Measurements from ENCODE around the gene MCUB. TPM values are rescaled to one million over a fixed set of nuclear protein-coding genes. Genes with fewer than 3 reads are reported as not detected.

Gene MCUB
- total and polyA plus RNA-seq, 2 donors (not counting 1 experiment from before 2014, with no cell fraction given): 19.0 to 20.6 TPM

- Histone ChIP-seq H4K20me1 (ENCODE audit: control insufficient read depth, extremely low read depth, insufficient read depth, low read length) (no peaks in the 10 kb centered on the region), H3K4me2 (ENCODE audit: extremely low read depth, insufficient read depth, low read length) (no peak overlapping the region), H3K9me3 (ENCODE audit: control insufficient read depth, insufficient read depth, low read depth, low read length) (no peaks in the 10 kb centered on the region), H3K27ac (ENCODE audit: insufficient read depth, low read length) (no peak overlapping the region), H3K9ac (ENCODE audit: insufficient read depth, low read length) (no peak overlapping the region), H2AFZ (ENCODE audit: low read length) (no peak overlapping the region), H3K4me3 (replicated peaks in 1 of 4; ENCODE audit: control extremely low read depth in 1 of 4, insufficient read depth in 1 of 4, low read depth in 3 of 4, low read length in 4 of 4) (no peak overlapping the region), H3K27me3 (ENCODE audit: control insufficient read depth, insufficient read depth, low read length) (no peaks in the 10 kb centered on the region), H3K4me1 (ENCODE audit: control insufficient read depth, extremely low read depth, insufficient read depth, low read length) (no peaks in the 10 kb centered on the region), H3K36me3 (ENCODE audit: control insufficient read depth, insufficient read depth, low read length) (no peaks in the 10 kb centered on the region), H3K79me2 (ENCODE audit: control insufficient read depth, insufficient read depth, low read length) (no peaks in the 10 kb centered on the region)
- no peak for DNase-seq (ENCODE audit: low read depth in 2 of 2)
- TF ChIP-seq CTCF (conservative IDR thresholded peaks at IDR 0.05 in 1 of 2, IDR thresholded peaks at IDR 0.05 in 1 of 2; ENCODE audit: low read depth in 1 of 2, low read length in 2 of 2) (no peak), EZH2 (IDR thresholded peaks at IDR 0.05; ENCODE audit: low read length, missing control alignments) (no peak)
Observed at GRCh38 chr4:109610489-109610888, 50.4 kb downstream of the MCUB start.

GRCh38 chr4:109611045-109611646 is 51.1 kb downstream of the MCUB start:
- Histone ChIP-seq H3K9me3 (ENCODE audit: control insufficient read depth, insufficient read depth, low read depth, low read length) (no peaks in the 10 kb centered on the region), H3K4me3 (replicated peaks in 1 of 4; ENCODE audit: control extremely low read depth in 1 of 4, insufficient read depth in 1 of 4, low read depth in 3 of 4, low read length in 4 of 4) (no peak overlapping the region), H3K27me3 (ENCODE audit: control insufficient read depth, insufficient read depth, low read length) (no peaks in the 10 kb centered on the region), H3K4me2 (ENCODE audit: extremely low read depth, insufficient read depth, low read length) (no peak overlapping the region), H3K79me2 (ENCODE audit: control insufficient read depth, insufficient read depth, low read length) (no peaks in the 10 kb centered on the region), H3K4me1 (ENCODE audit: control insufficient read depth, extremely low read depth, insufficient read depth, low read length) (no peaks in the 10 kb centered on the region), H2AFZ (ENCODE audit: low read length) (no peak overlapping the region), H3K27ac (ENCODE audit: insufficient read depth, low read length) (no peak overlapping the region), H3K36me3 (ENCODE audit: control insufficient read depth, insufficient read depth, low read length) (no peaks in the 10 kb centered on the region), H4K20me1 (ENCODE audit: control insufficient read depth, extremely low read depth, insufficient read depth, low read length) (no peaks in the 10 kb centered on the region), H3K9ac (ENCODE audit: insufficient read depth, low read length) (peak overlapping the region; percentile 5)
- TF ChIP-seq EZH2 (IDR thresholded peaks at IDR 0.05; ENCODE audit: low read length, missing control alignments) (no peak), CTCF (conservative IDR thresholded peaks at IDR 0.05 in 1 of 2, IDR thresholded peaks at IDR 0.05 in 1 of 2; ENCODE audit: low read depth in 1 of 2, low read length in 2 of 2) (no peak)
- DNase-seq (ENCODE audit: low read depth in 2 of 2): peak in 1 of 2 donors; percentile 33

- Histone ChIP-seq H3K4me3 (replicated peaks in 1 of 4; ENCODE audit: control extremely low read depth in 1 of 4, insufficient read depth in 1 of 4, low read depth in 3 of 4, low read length in 4 of 4) (no peak overlapping the region), H4K20me1 (ENCODE audit: control insufficient read depth, extremely low read depth, insufficient read depth, low read length) (no peaks in the 10 kb centered on the region), H3K36me3 (ENCODE audit: control insufficient read depth, insufficient read depth, low read length) (no peaks in the 10 kb centered on the region), H3K27me3 (ENCODE audit: control insufficient read depth, insufficient read depth, low read length) (no peaks in the 10 kb centered on the region), H2AFZ (ENCODE audit: low read length) (no peak overlapping the region), H3K4me1 (ENCODE audit: control insufficient read depth, extremely low read depth, insufficient read depth, low read length) (no peaks in the 10 kb centered on the region), H3K4me2 (ENCODE audit: extremely low read depth, insufficient read depth, low read length) (no peak overlapping the region), H3K27ac (ENCODE audit: insufficient read depth, low read length) (no peak overlapping the region), H3K79me2 (ENCODE audit: control insufficient read depth, insufficient read depth, low read length) (no peaks in the 10 kb centered on the region), H3K9me3 (ENCODE audit: control insufficient read depth, insufficient read depth, low read depth, low read length) (no peaks in the 10 kb centered on the region), H3K9ac (ENCODE audit: insufficient read depth, low read length) (no peak overlapping the region)
- DNase-seq (ENCODE audit: low read depth in 2 of 2): no peak
- TF ChIP-seq EZH2 (IDR thresholded peaks at IDR 0.05; ENCODE audit: low read length, missing control alignments) (no peak), CTCF (conservative IDR thresholded peaks at IDR 0.05 in 1 of 2, IDR thresholded peaks at IDR 0.05 in 1 of 2; ENCODE audit: low read depth in 1 of 2, low read length in 2 of 2) (no peak)
Observed at GRCh38 chr4:109614015-109614414, 54.0 kb downstream of the MCUB start.

Data from fibroblast of lung (primary cell).